Common myeloid progenitor, CD34-positive (primary cell): ENCODE results near the gene RYR2.

Source experiments
- CTCF ChIA-PET: fragments of 350-600 bp; sonication (Branson Sonifier 250); formaldehyde crosslinking; loops from one replicate; lab custom pipeline; 2021; ENCODE audit warnings: antibody characterized with exemption; lab: Charles Lee
- POLR2A ChIA-PET: fragments of 350-600 bp; sonication (Branson Sonifier 250); formaldehyde crosslinking; loops from one replicate; lab custom pipeline; 2021; ENCODE audit warnings: antibody characterized with exemption; lab: Charles Lee
- DNase-seq, 3 donors: peaks; one replicate each; pipeline versions ENCODE4 v3.0.0 to v3.0.0-alpha.2; 2013
- H3K27ac ChIP-seq, 2 experiments: 1 replicate in 1 of 2; 2 replicates in 1 of 2; pipeline ENCODE4 v1.7.0; 2013; ENCODE audit warnings: inconsistent platforms in 2 of 2, low read length in 2 of 2, mild to moderate bottlenecking in 2 of 2, low read depth in 1 of 2, moderate library complexity in 1 of 2; ENCODE audit not compliant: severe bottlenecking in 2 of 2, insufficient read depth in 1 of 2, poor library complexity in 1 of 2
- H3K27me3 ChIP-seq, 5 experiments: replicated peaks in 2 of 5; 1 replicate in 3 of 5; 2 replicates in 2 of 5; pipeline versions ENCODE4 v1.6.1 to v1.7.0; 2013; ENCODE audit warnings: low read length in 4 of 5, mild to moderate bottlenecking in 2 of 5, moderate library complexity in 2 of 5, inconsistent platforms in 1 of 5; ENCODE audit not compliant: insufficient read depth in 5 of 5, control insufficient read depth in 4 of 5
- H3K36me3 ChIP-seq, 4 experiments: 1 replicate in 2 of 4; 2 replicates in 2 of 4; pipeline versions ENCODE4 v1.6.1 to v1.7.0; 2013; ENCODE audit warnings: low read length in 3 of 4, control low read depth in 1 of 4, mild to moderate bottlenecking in 1 of 4; ENCODE audit not compliant: control insufficient read depth in 4 of 4, insufficient read depth in 4 of 4
- H3K4me1 ChIP-seq, 4 experiments: 1 replicate in 3 of 4; 2 replicates in 1 of 4; pipeline versions ENCODE4 v1.6.1 to v1.7.1; 2013; ENCODE audit warnings: low read length in 3 of 4, mild to moderate bottlenecking in 3 of 4, control low read depth in 1 of 4, inconsistent platforms in 1 of 4, moderate library complexity in 1 of 4; ENCODE audit not compliant: control insufficient read depth in 4 of 4, insufficient read depth in 4 of 4; ENCODE audit errors: control extremely low read depth in 1 of 4
- H3K4me3 ChIP-seq, 7 experiments: 1 replicate in 4 of 7; 2 replicates in 3 of 7; pipeline versions ENCODE4 v1.5.1 to v1.7.0; 2013; ENCODE audit warnings: mild to moderate bottlenecking in 7 of 7, low read length in 6 of 7, moderate library complexity in 6 of 7, inconsistent platforms in 2 of 7, low read depth in 2 of 7, control low read depth in 1 of 7; ENCODE audit not compliant: insufficient read depth in 4 of 7, control insufficient read depth in 1 of 7; ENCODE audit errors: extremely low read depth in 1 of 7
- H3K9me3 ChIP-seq, 5 experiments: 1 replicate in 4 of 5; 2 replicates in 1 of 5; pipeline versions ENCODE4 v1.6.1 to v1.7.1; 2013; ENCODE audit warnings: low read length in 4 of 5, mild to moderate bottlenecking in 2 of 5, inconsistent platforms in 1 of 5, low read depth in 1 of 5, moderate library complexity in 1 of 5; ENCODE audit not compliant: control insufficient read depth in 4 of 5, insufficient read depth in 2 of 5; ENCODE audit errors: control extremely low read depth in 1 of 5
- WGBS: methylation state at CpG from one replicate; pipeline ENCODE4 v1.1.5; 2013; ENCODE audit not compliant: insufficient coverage; 5-methylcytosine and 5-hydroxymethylcytosine counted together

The RYR2 gene

GRCh38 chr1:237003516-237003915 is 38.5 kb upstream of the RYR2 start:
- H3K4me3 ChIP-seq, result no peak overlapping the region
- ChIA-PET CTCF (no interaction called here), POLR2A (no interaction called here)
- H3K27me3 ChIP-seq, result no peaks in the 10 kb centered on the region
- H3K9me3 ChIP-seq, result no peaks in the 10 kb centered on the region
- no peaks in the 10 kb centered on the region for H3K4me1 ChIP-seq
- 90% methylated on average over 7 of the region's 8 CpGs for WGBS
- H3K27ac ChIP-seq, result no peak overlapping the region
- no peak for DNase-seq
- H3K36me3 ChIP-seq, result no peaks in the 10 kb centered on the region

GRCh38 chr1:237004116-237004515 is 37.9 kb upstream of the RYR2 start, which contains the start of gene MT1HL1:
MT1HL1 (minus strand) TSS chr1:237004441; CDS start chr1:237004372, 69 bp downstream.
- H3K27ac ChIP-seq, result no peak within 1 kb of the TSS
- no peak within 1 kb of the TSS for H3K4me3 ChIP-seq
- H3K27me3 ChIP-seq, result no peaks in the 10 kb centered on the region
- 94% methylated on average over 18 of the region's 18 CpGs for WGBS
- ChIA-PET CTCF (no interaction called here), POLR2A (no interaction called here)
- H3K4me1 ChIP-seq, result no peaks in the 10 kb centered on the region
- no peaks in the 10 kb centered on the region for H3K9me3 ChIP-seq
- no peak for DNase-seq
- H3K36me3 ChIP-seq, result no peaks in the 10 kb centered on the region

- H3K4me3 ChIP-seq, result no peak overlapping the region
- ChIA-PET CTCF (no interaction called here), POLR2A (no interaction called here)
- no peaks in the 10 kb centered on the region for H3K27me3 ChIP-seq
- no peaks in the 10 kb centered on the region for H3K36me3 ChIP-seq
- H3K9me3 ChIP-seq, result no peaks in the 10 kb centered on the region
- no peak for DNase-seq
- WGBS, result no CpG with 5 or more reads among the region's 4 CpGs
- H3K4me1 ChIP-seq, result no peaks in the 10 kb centered on the region
- H3K27ac ChIP-seq, result no peak overlapping the region
These were observed 36.3 kb upstream of the RYR2 start for GRCh38 chr1:237005674-237006073.

DNA sequence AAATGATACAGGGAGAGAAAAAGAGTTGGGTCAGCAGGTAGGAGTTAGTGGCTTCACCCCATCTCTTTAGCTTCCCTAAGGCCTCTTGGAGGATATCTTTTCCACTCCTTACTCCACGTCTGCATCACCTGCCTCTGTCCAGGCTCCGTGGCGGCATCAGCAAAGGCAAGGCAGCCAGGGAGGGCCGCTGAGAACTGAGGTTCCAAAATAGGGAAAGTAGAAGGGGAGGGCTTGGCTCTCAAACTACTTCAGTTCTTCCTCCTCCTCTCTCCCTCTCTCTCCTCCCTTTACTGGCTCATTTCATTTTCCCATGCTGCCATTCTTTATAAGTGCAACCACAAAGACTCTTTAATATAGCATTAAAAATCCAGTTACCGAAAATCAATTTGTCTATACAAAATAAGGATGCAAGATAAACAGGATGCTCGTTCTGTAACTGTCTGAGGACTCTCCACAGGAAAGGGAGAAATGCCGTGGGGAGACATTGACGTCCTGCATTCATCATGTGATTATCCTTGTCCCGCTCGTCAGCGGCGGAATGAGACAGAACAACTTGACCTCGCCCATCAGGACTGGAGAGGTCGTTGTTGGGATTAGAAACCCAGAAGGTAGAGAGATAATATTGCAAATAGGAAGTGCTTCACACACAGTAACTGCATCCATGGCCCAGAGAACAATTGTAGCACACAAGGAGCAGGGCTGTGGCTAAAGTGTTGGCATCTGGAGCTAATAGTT is 34.7 kb upstream of the RYR2 start:
- DNase-seq, result no peak
- H3K36me3 ChIP-seq, result no peaks in the 10 kb centered on the region
- no peak overlapping the region for H3K27ac ChIP-seq
- no peaks in the 10 kb centered on the region for H3K4me1 ChIP-seq
- WGBS, result 93% methylated on average over 10 of the region's 14 CpGs
- CTCF ChIA-PET, result no interaction called here
- no peaks in the 10 kb centered on the region for H3K9me3 ChIP-seq
- POLR2A ChIA-PET, result no interaction called here
- H3K27me3 ChIP-seq, result no peaks in the 10 kb centered on the region
- H3K4me3 ChIP-seq, result no peak overlapping the region

- no peak for DNase-seq
- ChIA-PET CTCF (no interaction called here), POLR2A (no interaction called here)
- Histone ChIP-seq H3K4me3 (no peak overlapping the region), H3K36me3 (no peaks in the 10 kb centered on the region), H3K9me3 (no peaks in the 10 kb centered on the region), H3K4me1 (no peaks in the 10 kb centered on the region), H3K27ac (no peak overlapping the region), H3K27me3 (no peaks in the 10 kb centered on the region)
- 88% methylated on average over 4 of the region's 4 CpGs for WGBS
These were observed 32.4 kb upstream of the RYR2 start for GRCh38 chr1:237009611-237010010.

DNA sequence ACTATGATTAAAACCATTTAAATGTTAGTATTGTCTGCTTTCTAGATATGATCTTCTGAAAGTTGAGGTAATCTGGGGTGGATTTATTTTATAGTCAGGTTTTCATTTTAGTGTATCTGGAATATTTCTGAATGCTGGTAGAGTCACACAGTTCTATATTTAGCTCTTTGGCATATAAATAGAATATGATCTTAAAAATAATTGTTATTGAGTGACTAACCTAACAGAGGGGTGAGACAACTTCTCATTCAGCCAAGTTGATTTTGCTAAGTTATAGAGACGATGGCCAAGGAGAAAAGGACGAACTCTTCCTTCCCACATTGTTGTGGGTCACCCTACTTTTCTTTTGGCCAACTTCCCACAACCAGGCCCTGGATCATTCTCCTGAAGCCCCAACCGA is 30.6 kb upstream of the RYR2 start:
- no peak overlapping the region for H3K27ac ChIP-seq
- WGBS, result 100% methylated on average over 1 of the region's 3 CpGs
- no peaks in the 10 kb centered on the region for H3K27me3 ChIP-seq
- no peak overlapping the region for H3K4me3 ChIP-seq
- ChIA-PET POLR2A (no interaction called here), CTCF (no interaction called here)
- no peak for DNase-seq
- H3K36me3 ChIP-seq, result no peaks in the 10 kb centered on the region
- H3K4me1 ChIP-seq, result no peaks in the 10 kb centered on the region
- H3K9me3 ChIP-seq, result no peaks in the 10 kb centered on the region

DNA sequence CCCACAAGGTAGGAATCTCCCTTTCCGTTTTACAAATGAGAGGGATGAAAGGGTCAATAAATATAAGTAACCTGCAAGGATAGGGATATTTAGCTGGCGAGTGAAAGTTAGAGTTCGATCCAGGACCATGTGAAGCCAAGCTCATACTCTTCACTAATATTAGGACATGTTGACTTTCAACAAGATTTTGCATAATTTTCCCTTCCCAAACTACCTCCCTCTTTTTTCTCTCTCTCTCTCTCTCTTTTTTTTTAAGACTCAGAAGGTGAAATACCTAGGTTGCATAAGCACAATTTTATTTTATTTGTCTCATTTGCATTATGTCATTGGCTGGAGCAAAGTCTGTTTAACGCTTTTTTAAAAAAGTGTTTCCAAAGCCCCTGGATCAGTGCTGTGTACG is 29.6 kb upstream of the RYR2 start:
- no peak overlapping the region for H3K27ac ChIP-seq
- ChIA-PET POLR2A (no interaction called here), CTCF (no interaction called here)
- no peak overlapping the region for H3K4me3 ChIP-seq
- H3K36me3 ChIP-seq, result no peaks in the 10 kb centered on the region
- DNase-seq, result no peak
- no peaks in the 10 kb centered on the region for H3K9me3 ChIP-seq
- WGBS, result 100% methylated on average over 2 of the region's 5 CpGs
- no peaks in the 10 kb centered on the region for H3K4me1 ChIP-seq
- H3K27me3 ChIP-seq, result peaks cover 0 to 3% (median 0%) of the 10 kb centered on the region in 5 experiments
